ENCODE data around the gene SLC10A3. TPM values are rescaled to one million over a fixed set of nuclear protein-coding genes. Genes with fewer than 3 reads are reported as not detected.

The SLC10A3 gene
- total and polyA plus RNA-seq, 2 donors (not counting 1 experiment from before 2014, with no cell fraction given), result 17.9 to 36.9 TPM

- Histone ChIP-seq H3K9me3 (ENCODE audit: control extremely low read depth in 1 of 3, control insufficient read depth in 2 of 3, insufficient read depth in 1 of 3, low read length in 2 of 3) (no peaks in the 10 kb centered on the region), H3K27me3 (replicated peaks in 1 of 4; ENCODE audit: control extremely low read depth in 1 of 4, control insufficient read depth in 3 of 4, insufficient read depth in 4 of 4, low read length in 3 of 4) (no peaks in the 10 kb centered on the region), H3K36me3 (replicated peaks in 1 of 2; ENCODE audit: control extremely low read depth in 1 of 2, control insufficient read depth in 1 of 2, extremely low read depth in 1 of 2, insufficient read depth in 2 of 2, low read length in 1 of 2) (peaks cover 0 to 13% of the 10 kb centered on the region in 2 experiments), H4K20me1 (ENCODE audit: control insufficient read depth, insufficient read depth, low read length, poor library complexity, severe bottlenecking) (no peaks in the 10 kb centered on the region), H3K4me3 (ENCODE audit: control extremely low read depth in 1 of 5, extremely low read depth in 1 of 5, insufficient read depth in 1 of 5, low read depth in 2 of 5, low read length in 4 of 5) (peak within 1 kb of the TSS in 4 of 5 experiments; percentile 47 to 67 (median 60)), H3K27ac (ENCODE audit: low read length in 2 of 2) (peak within 1 kb of the TSS; percentile 50 to 72), H3K9ac (ENCODE audit: low read length) (peak within 1 kb of the TSS; percentile 68), H3K4me2 (replicated peaks; ENCODE audit: low read depth, low read length, poor library complexity, severe bottlenecking) (peak within 1 kb of the TSS; percentile 82), H2AFZ (ENCODE audit: insufficient read depth, low read depth, low read length, poor library complexity, severe bottlenecking) (peak within 1 kb of the TSS; percentile 56), H3K4me1 (ENCODE audit: control insufficient read depth in 2 of 2, insufficient read depth in 2 of 2, low read length in 2 of 2) (peaks cover 5 to 42% of the 10 kb centered on the region in 2 donors), H3K79me2 (ENCODE audit: control insufficient read depth, insufficient read depth, low read length) (peaks cover 20% of the 10 kb centered on the region)
- H3K4me3 Mint-ChIP-seq, result peak within 1 kb of the TSS; percentile 82
- WGBS (ENCODE audit: insufficient coverage), result under 1% methylated on average over 42 of the region's 95 CpGs
- TF ChIP-seq CTCF (IDR thresholded peaks at IDR 0.05) (no peak), EZH2 (IDR thresholded peaks at IDR 0.05; ENCODE audit: borderline replicate concordance, insufficient read depth, low read depth, low read length, poor library complexity, severe bottlenecking) (no peak)
- ChIA-PET CTCF (interaction anchor here (1.6 to 2.7 kb wide), 3 partner anchors 41 to 113 kb away, joined by 4 to 12 read pairs (median 5); partner anchors contain the start of gene ATP6AP1), POLR2A (interaction anchor here (0.6 to 1.6 kb wide), 7 partner anchors 28 to 88 kb away, joined by 3 to 10 read pairs (median 4); partner anchors contain the start of genes FAM3A and RPL10)
- peaks cover 25% of the 10 kb centered on the region for H3K4me1 Mint-ChIP-seq
- peak; percentile 77 for DNase-seq
- peak; percentile 37 for ATAC-seq (ENCODE audit: low read depth)
- intact Hi-C loops (cut with micrococcal nuclease), result no loop called here
- H3K27ac Mint-ChIP-seq, result peak within 1 kb of the TSS; percentile 75
- H3K9me3 Mint-ChIP-seq (ENCODE audit: insufficient read depth), result no peaks in the 10 kb centered on the region
- H3K27me3 Mint-ChIP-seq, result no peaks in the 10 kb centered on the region
Observed at GRCh38 chrX:154486396-154487207, 3.8 kb downstream of the SLC10A3 start, which contains the start of gene UBL4A. TSS of gene UBL4A (minus strand) at chrX:154486615. CDS start at chrX:154486584, 31 bp downstream.

All from B cell (primary cell).